Nephron progenitor cell (in vitro differentiated cells): Measurements from ENCODE around the gene IRX4.

ENCODE experiments used
- DNase-seq: peaks from one replicate; pipeline ENCODE4 v3.0.0; 2021
- H3K27ac Mint-ChIP-seq: 2 replicates; pipeline ENCODE4 v1.8.0; 2021; ENCODE audit warnings: mild to moderate bottlenecking, moderate library complexity, mixed read lengths
- H3K27me3 Mint-ChIP-seq: 2 replicates; pipeline ENCODE4 v1.8.0; 2021; ENCODE audit warnings: mild to moderate bottlenecking, low read depth, mixed read lengths; ENCODE audit not compliant: poor library complexity
- H3K36me3 Mint-ChIP-seq: 2 replicates; pipeline ENCODE4 v1.8.0; 2021; ENCODE audit warnings: low read depth, mixed read lengths
- H3K4me1 Mint-ChIP-seq: 2 replicates; pipeline ENCODE4 v1.8.0; 2021; ENCODE audit warnings: mixed read lengths
- H3K4me3 Mint-ChIP-seq: 2 replicates; pipeline ENCODE4 v1.8.0; 2021; ENCODE audit warnings: mild to moderate bottlenecking, moderate library complexity, mixed read lengths
- H3K9me3 Mint-ChIP-seq: 2 replicates; pipeline ENCODE4 v1.8.0; 2021; ENCODE audit warnings: mild to moderate bottlenecking, moderate library complexity, mixed read lengths
- TF ChIP-seq, protein P1 (sequence below): fragments of 200-600 bp; sonication (generic); IDR thresholded peaks from 2 replicates; pipeline ENCODE4 v1.5.0; 2021; ENCODE audit warnings: antibody characterized with exemption

The IRX4 gene

DNA sequence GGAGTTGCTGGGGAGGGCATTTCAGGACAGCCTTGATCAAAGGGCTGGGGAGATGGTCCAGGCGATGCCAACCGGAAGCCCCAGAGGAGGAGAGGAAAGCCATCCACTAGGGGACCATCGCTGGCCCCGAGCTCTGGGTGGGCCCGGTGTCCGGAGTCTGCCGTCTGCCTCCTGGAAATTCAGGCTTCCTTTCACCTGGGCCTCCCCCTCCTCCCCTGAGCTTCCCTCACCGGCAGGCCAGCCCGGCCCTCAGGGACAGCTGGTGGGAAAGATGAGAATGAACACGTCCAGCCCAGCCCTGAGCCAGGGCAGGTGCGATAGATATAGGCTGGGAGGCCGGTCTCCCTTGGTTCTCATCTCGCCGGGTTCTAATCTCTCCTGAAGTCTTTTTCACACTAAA lies 17.2 kb downstream of the IRX4 start:
- H3K9me3 Mint-ChIP-seq: no peaks in the 10 kb centered on the region
- TF ChIP-seq, protein P1, sequence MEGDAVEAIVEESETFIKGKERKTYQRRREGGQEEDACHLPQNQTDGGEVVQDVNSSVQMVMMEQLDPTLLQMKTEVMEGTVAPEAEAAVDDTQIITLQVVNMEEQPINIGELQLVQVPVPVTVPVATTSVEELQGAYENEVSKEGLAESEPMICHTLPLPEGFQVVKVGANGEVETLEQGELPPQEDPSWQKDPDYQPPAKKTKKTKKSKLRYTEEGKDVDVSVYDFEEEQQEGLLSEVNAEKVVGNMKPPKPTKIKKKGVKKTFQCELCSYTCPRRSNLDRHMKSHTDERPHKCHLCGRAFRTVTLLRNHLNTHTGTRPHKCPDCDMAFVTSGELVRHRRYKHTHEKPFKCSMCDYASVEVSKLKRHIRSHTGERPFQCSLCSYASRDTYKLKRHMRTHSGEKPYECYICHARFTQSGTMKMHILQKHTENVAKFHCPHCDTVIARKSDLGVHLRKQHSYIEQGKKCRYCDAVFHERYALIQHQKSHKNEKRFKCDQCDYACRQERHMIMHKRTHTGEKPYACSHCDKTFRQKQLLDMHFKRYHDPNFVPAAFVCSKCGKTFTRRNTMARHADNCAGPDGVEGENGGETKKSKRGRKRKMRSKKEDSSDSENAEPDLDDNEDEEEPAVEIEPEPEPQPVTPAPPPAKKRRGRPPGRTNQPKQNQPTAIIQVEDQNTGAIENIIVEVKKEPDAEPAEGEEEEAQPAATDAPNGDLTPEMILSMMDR: no peak
- no peak overlapping the region for H3K4me3 Mint-ChIP-seq
- H3K27ac Mint-ChIP-seq: no peak overlapping the region
- H3K27me3 Mint-ChIP-seq: peaks cover 50% of the 10 kb centered on the region
- no peaks in the 10 kb centered on the region for H3K36me3 Mint-ChIP-seq
- H3K4me1 Mint-ChIP-seq: peaks cover 35% of the 10 kb centered on the region
- no peak for DNase-seq

DNA sequence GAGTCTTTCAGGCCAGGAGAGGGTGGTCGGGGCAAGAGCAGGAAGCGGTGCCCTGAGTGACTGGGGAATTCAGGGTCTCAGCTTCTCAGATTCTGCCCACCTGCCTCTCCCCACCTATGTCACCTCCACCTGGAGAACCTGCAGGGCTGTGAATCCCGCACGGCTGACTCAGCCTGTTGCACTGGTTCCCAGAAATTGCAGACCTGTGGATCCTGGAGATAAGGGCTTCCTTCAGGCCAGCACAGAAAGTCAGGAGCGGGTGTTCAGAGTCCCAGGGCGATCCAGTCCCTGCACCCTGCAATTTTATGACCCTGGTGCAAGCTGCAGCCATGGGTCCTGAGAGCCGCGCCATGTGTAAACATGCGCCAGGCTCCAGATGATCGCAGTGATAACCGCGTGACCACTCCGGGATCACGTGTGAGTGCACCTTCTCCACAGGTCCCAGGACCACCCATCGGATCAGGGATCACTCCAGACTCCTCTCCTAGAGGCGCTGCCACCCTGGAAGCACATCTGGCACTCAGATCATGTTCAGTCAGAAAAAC lies 17.8 kb downstream of the IRX4 start:
- peaks cover 35% of the 10 kb centered on the region for H3K4me1 Mint-ChIP-seq
- DNase-seq: no peak
- TF ChIP-seq, protein P1: no peak
- H3K36me3 Mint-ChIP-seq: no peaks in the 10 kb centered on the region
- no peaks in the 10 kb centered on the region for H3K9me3 Mint-ChIP-seq
- peaks cover 50% of the 10 kb centered on the region for H3K27me3 Mint-ChIP-seq
- H3K27ac Mint-ChIP-seq: no peak overlapping the region
- no peak overlapping the region for H3K4me3 Mint-ChIP-seq

DNA sequence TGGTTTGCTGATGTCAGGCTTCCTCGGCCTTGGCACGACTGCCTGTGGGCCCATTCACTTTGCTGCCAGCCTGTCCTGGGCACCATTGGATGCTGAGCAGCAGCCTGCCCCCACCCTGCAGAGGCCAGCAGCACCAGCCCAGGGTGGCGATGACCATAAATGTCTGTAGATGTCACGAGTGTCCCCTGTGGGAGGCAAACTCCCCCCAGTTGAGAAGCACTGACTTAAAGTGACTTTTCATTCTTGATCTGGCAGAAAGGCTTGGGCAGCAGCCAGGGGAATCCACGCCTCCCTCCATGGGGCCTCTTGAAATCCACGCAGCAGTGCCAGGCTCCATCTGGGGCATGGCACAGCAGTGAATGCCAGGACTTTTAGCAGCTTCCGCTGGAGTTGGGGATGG lies 21.8 kb downstream of the IRX4 start:
- H3K9me3 Mint-ChIP-seq: no peaks in the 10 kb centered on the region
- H3K4me1 Mint-ChIP-seq: peaks cover 36% of the 10 kb centered on the region
- no peaks in the 10 kb centered on the region for H3K36me3 Mint-ChIP-seq
- peaks cover 26% of the 10 kb centered on the region for H3K27me3 Mint-ChIP-seq
- H3K27ac Mint-ChIP-seq: no peak overlapping the region
- TF ChIP-seq, protein P1: no peak
- no peak overlapping the region for H3K4me3 Mint-ChIP-seq
- DNase-seq: no peak

DNA sequence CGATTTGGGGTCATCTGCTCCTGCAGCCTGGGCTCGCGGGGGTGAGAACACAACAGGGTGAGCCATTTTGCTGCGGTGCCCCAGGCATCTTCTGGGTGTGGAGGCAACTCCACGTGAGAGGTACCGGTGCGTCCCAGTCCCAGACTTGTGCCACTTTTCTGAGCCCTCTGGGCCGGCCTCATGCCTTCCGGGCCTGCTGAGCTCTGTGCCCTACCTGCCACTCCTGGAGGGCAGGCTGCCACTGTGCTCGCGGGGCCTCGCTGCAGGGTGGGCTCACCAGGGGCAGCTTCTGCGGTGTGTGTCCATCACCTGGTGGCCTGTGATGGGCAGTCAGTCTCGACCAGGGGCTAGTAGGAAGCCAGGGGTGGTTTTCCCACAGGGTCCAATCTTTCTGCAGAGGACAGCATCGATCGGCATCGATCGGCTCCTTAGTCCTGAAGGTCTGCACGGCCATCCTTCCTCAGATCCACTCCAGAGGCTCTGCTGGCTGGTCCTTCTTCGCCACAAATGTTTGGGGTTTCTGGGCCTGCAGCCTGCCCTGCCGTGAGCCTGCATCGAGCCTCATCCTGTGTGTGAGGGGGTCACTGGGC lies 22.6 kb downstream of the IRX4 start:
- Mint-ChIP-seq H3K27me3 (peaks cover 26% of the 10 kb centered on the region), H3K4me1 (peaks cover 37% of the 10 kb centered on the region), H3K9me3 (no peaks in the 10 kb centered on the region), H3K4me3 (no peak overlapping the region), H3K36me3 (no peaks in the 10 kb centered on the region), H3K27ac (no peak overlapping the region)
- TF ChIP-seq, protein P1: no peak
- no peak for DNase-seq

DNA sequence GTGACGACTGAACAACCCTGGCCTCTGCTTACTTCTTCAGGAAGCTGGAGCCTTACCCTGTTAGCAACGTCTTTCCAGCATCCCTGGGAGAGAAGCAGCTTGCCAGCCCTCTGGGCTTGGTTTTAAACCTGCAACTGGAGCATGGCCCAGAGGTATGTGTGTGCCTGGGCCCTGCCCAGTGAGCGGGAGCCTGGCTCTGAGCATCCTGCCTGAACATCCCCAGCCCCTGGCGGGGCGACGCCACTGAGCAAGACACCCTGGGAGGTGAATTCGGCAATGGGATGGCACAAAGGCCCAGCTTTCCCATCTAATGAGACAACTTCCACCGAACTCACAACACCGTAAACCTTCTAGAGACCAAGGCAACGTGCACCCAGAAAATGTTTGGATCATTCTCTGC lies 23.6 kb downstream of the IRX4 start:
- no peak overlapping the region for H3K4me3 Mint-ChIP-seq
- DNase-seq: no peak
- H3K4me1 Mint-ChIP-seq: peaks cover 31% of the 10 kb centered on the region
- peaks cover 23% of the 10 kb centered on the region for H3K27me3 Mint-ChIP-seq
- no peaks in the 10 kb centered on the region for H3K9me3 Mint-ChIP-seq
- no peaks in the 10 kb centered on the region for H3K36me3 Mint-ChIP-seq
- H3K27ac Mint-ChIP-seq: no peak overlapping the region
- TF ChIP-seq, protein P1: no peak

DNA sequence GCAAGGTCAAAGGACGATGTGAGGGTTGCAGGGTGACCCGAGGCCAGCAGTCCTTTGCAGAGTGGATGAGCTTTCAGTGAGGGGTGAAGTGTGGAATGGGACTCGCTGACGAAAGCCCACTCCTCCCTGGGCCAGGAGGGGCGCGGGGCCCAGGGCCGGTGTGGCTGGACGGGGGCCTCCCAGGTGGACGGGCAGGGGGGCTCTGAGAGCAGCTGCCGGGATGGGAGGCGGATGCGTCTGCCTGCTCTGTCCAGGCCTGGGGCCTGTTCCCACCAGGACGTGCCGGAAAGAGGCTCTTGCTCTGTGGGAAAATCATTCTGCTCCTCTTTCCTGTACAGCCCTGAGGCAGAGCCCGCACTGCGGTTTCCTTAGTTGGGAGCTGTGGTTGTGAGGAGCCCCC lies 24.3 kb downstream of the IRX4 start:
- Mint-ChIP-seq H3K27me3 (peaks cover 26% of the 10 kb centered on the region), H3K9me3 (no peaks in the 10 kb centered on the region), H3K4me1 (peaks cover 31% of the 10 kb centered on the region), H3K36me3 (no peaks in the 10 kb centered on the region), H3K4me3 (no peak overlapping the region), H3K27ac (no peak overlapping the region)
- TF ChIP-seq, protein P1: no peak
- DNase-seq: no peak
